ENCODE measurements around the gene UBTD1.

The UBTD1 gene

DNA sequence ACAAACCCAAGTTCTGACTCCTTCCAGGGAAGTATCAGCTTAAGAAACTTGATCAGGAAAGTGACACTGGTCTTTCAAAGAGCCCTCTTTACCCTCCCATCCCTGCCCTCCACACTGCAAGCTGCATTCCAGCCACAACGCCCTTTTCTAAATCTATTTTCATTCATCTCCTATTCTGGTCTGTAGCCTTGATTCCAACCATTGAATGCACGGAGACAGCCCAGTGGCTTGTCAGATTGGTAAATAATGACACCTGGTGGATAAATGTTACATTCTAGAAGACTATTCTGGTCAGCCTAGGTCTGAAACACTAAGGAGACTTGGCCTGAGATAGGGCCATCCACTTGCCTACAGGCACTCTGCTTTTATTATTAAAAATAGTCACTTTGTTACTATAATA, 113.7 kb downstream of the UBTD1 start:
- TF ChIP-seq, protein P1, sequence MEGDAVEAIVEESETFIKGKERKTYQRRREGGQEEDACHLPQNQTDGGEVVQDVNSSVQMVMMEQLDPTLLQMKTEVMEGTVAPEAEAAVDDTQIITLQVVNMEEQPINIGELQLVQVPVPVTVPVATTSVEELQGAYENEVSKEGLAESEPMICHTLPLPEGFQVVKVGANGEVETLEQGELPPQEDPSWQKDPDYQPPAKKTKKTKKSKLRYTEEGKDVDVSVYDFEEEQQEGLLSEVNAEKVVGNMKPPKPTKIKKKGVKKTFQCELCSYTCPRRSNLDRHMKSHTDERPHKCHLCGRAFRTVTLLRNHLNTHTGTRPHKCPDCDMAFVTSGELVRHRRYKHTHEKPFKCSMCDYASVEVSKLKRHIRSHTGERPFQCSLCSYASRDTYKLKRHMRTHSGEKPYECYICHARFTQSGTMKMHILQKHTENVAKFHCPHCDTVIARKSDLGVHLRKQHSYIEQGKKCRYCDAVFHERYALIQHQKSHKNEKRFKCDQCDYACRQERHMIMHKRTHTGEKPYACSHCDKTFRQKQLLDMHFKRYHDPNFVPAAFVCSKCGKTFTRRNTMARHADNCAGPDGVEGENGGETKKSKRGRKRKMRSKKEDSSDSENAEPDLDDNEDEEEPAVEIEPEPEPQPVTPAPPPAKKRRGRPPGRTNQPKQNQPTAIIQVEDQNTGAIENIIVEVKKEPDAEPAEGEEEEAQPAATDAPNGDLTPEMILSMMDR (IDR thresholded peaks at IDR 0.05; ENCODE audit: borderline replicate concordance, insufficient read depth, low read depth, low read length), result 0 out of 2 replicates have a peak, but pooled peaks have one; percentile 11
- H3K4me3 ChIP-seq (ENCODE audit: low read depth, low read length), result no peak overlapping the region

DNA sequence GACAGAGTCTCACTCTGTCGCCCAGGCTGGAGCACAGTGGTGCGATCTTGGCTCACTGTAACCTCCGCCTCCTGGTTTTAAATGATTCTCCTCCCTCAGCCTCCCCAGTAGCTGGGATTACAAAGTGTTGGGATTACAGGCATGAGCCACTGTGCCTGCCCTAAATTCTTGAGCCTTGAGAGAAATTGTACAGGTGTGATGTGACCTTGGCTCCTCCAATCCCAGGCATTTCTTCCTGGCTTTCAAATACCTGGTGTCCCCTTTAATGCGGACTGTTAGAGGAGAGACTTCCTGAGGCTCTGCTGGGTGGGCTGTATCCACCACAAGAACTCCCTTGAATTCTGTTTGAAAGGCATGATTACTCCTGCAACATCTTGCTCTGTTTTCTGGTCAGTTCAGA, 119.6 kb downstream of the UBTD1 start:
- TF ChIP-seq, protein P1 (IDR thresholded peaks at IDR 0.05; ENCODE audit: borderline replicate concordance, insufficient read depth, low read depth, low read length), result no peak
- H3K4me3 ChIP-seq (ENCODE audit: low read depth, low read length), result no peak overlapping the region

DNA sequence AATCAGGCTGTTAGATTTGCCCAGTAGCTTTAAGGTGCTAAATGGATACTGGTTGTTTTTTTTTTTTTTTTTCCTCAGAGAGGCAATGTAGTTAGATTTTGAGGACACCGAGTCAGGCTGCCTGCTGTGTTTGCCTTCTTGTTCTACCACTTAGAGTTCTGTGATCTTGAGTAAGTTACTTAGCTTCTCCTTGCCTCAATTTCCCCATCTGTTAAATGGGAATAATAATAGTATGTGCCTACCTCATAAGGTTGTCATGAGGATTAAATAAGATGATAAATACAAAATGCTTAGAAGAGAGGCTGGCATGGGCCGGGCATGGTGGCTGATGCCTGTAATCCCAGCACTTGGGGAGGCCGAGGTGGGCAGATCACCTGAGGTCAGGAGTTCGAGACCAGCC, 120.0 kb downstream of the UBTD1 start:
- TF ChIP-seq, protein P1 (IDR thresholded peaks at IDR 0.05; ENCODE audit: borderline replicate concordance, insufficient read depth, low read depth, low read length), result no peak
- no peak overlapping the region for H3K4me3 ChIP-seq (ENCODE audit: low read depth, low read length)
